Stomach (tissue), 19 donors: ENCODE results near the gene CHAF1B. TPM values are rescaled to one million over a fixed set of nuclear protein-coding genes. Genes with fewer than 3 reads are reported as not detected.
"Not testable (repeated sequence)": the region's sequence is repeated elsewhere in the genome, so short reads cannot be mapped to it uniquely, and the experiment has no call there.

Experiments used
- DNase-seq, 2 donors: peaks; one replicate each; pipeline versions ENCODE4 v3.0.0 to v3.0.0-alpha.2; 2013 to 2019
- H3K27ac ChIP-seq, 5 donors: fragments of 200-600 bp in 4 of 5; sonication (generic) in 4 of 5; one replicate each; pipeline ENCODE4 v1.5.1; 2013 to 2019; ENCODE audit warnings: mild to moderate bottlenecking in 1 of 5, moderate library complexity in 1 of 5
- H3K27me3 ChIP-seq, 3 donors: fragments of 200-600 bp; sonication (generic); one replicate each; pipeline ENCODE4 v1.5.1; 2017 to 2019; ENCODE audit warnings: mixed run types in 1 of 3
- H3K36me3 ChIP-seq, 4 donors: fragments of 200-600 bp; sonication (generic); 1 replicate in 3 of 4; 2 replicates in 1 of 4; pipeline ENCODE4 v1.5.1; 2016 to 2019
- H3K4me1 ChIP-seq, 4 donors: fragments of 200-600 bp; sonication (generic); one replicate each; pipeline ENCODE4 v1.5.1; 2016 to 2019
- H3K4me3 ChIP-seq, 4 donors: fragments of 200-600 bp; sonication (generic) in 3 of 4; one replicate each; pipeline ENCODE4 v1.5.1; 2016 to 2019; ENCODE audit warnings: mild to moderate bottlenecking in 1 of 4
- H3K9me3 ChIP-seq, 4 donors: fragments of 200-600 bp; sonication (generic); one replicate each; pipeline ENCODE4 v1.5.1; 2016 to 2019
- CTCF ChIP-seq, 7 experiments: fragments of 450-650 bp in 4 of 7; fragments of 200-600 bp in 3 of 7; sonication (generic) in 3 of 7; IDR thresholded peaks; one replicate each; pipeline ENCODE4 v1.5.1; 2016 to 2019; ENCODE audit warnings: antibody characterized with exemption in 7 of 7, control low read depth in 2 of 7, mild to moderate bottlenecking in 1 of 7
- EP300 ChIP-seq: sonication (generic); formaldehyde crosslinking; IDR thresholded peaks from one replicate; pipeline ENCODE4 v1.6.1; 2017; ENCODE audit warnings: antibody characterized with exemption
- POLR2A ChIP-seq, 4 donors: fragments of 450-650 bp; IDR thresholded peaks; one replicate each; pipeline ENCODE4 v1.6.1; 2016; ENCODE audit warnings: antibody characterized with exemption in 4 of 4, control low read depth in 2 of 4, mild to moderate bottlenecking in 1 of 4, moderate library complexity in 1 of 4
- POLR2AphosphoS5 ChIP-seq, 3 donors: sonication (generic); formaldehyde crosslinking; IDR thresholded peaks; one replicate each; pipeline ENCODE4 v1.6.1; 2016; ENCODE audit warnings: antibody characterized with exemption in 3 of 3
- WGBS, 5 donors: extraction: QIAGEN DNeasy Blood & Tissue Kit in 3 of 5; methylation state at CpG; one replicate each; pipeline versions ENCODE4 v1.1.5 to v1.1.7; 2013 to 2018; 5-methylcytosine and 5-hydroxymethylcytosine counted together
- intact Hi-C: fragments of 100-400 bp; cut with DNase I; formaldehyde crosslinking; loops from one replicate; pipeline ENCODE4 v1.15.1; 2023; ENCODE audit warnings: low total_unique reads
- long read RNA-seq, 10 donors: transcript quantifications; one replicate each; lab custom pipeline, GENCODE V29; 2026
- polyA plus RNA-seq, 3 donors: library from polyadenylated mRNA; stranded (reverse); fragments of 200-250 nt; gene quantifications; one replicate each; pipeline ENCODE4 v1.2.3, GENCODE V29; 2013
- total RNA-seq, 5 donors: library from RNA; depleted of rRNA; stranded (reverse); fragments of >200 nt; gene quantifications; one replicate each; pipeline versions ENCODE4 v1.1.0 to v1.2.3, GENCODE V29; 2014 to 2016
- donor health status: healthy with polysubstance abuse.
- donor health status: Bipolar disorder and iron deficiency.
- donor health status: healthy.

CHAF1B gene
- total RNA-seq, result 10 to 100 TPM in 1 of 5 donors, 1 to 10 TPM in 2, under 1 TPM in 2; 0.29 to 15.2 (median 1.3) TPM
- 1 to 10 TPM in 2 of 3 donors, under 1 TPM in 1; 0.76 to 1.8 (median 1.4) TPM for polyA plus RNA-seq
- long read RNA-seq, donor 1, full-length matches to known transcripts, result 2 of 2 reads
- long read RNA-seq, donor 1, partial matches to known transcripts, result 0 of 2 reads
- long read RNA-seq, donor 1, other reads (novel, unspliced or antisense), result 0 of 2 reads
- long read RNA-seq, donor 2, result 0 reads
- long read RNA-seq, donor 3, result 0 reads
- long read RNA-seq, donor 4, result 0 reads
- long read RNA-seq, donor 5, full-length matches to known transcripts, result 1 of 1 reads
- long read RNA-seq, donor 5, partial matches to known transcripts, result 0 of 1 reads
- long read RNA-seq, donor 5, other reads (novel, unspliced or antisense), result 0 of 1 reads
- long read RNA-seq, donor 6, full-length matches to known transcripts, result 3 of 3 reads
- long read RNA-seq, donor 6, partial matches to known transcripts, result 0 of 3 reads
- long read RNA-seq, donor 6, other reads (novel, unspliced or antisense), result 0 of 3 reads
- long read RNA-seq, donor 7, result 0 reads
- long read RNA-seq, donor 8, full-length matches to known transcripts, result 1 of 1 reads
- long read RNA-seq, donor 8, partial matches to known transcripts, result 0 of 1 reads
- long read RNA-seq, donor 8, other reads (novel, unspliced or antisense), result 0 of 1 reads
- long read RNA-seq, donor 9, full-length matches to known transcripts, result 1 of 6 reads
- long read RNA-seq, donor 9, partial matches to known transcripts, result 5 of 6 reads
- long read RNA-seq, donor 9, other reads (novel, unspliced or antisense), result 0 of 6 reads
- long read RNA-seq, donor 10, result 0 reads

- H3K27ac ChIP-seq, result peak within 1 kb of the TSS; percentile 43 to 85 (median 76)
These were observed at the start of gene CHAF1B for GRCh38 chr21:36385233-36386030. Gene CHAF1B (plus strand): TSS chr21:36385392. CDS start chr21:36386137, 745 bp downstream.

GRCh38 chr21:36337099-36337509 lies 48.1 kb upstream of the CHAF1B start:
- Histone ChIP-seq H3K4me1 (peaks cover 8 to 24% (median 14%) of the 10 kb centered on the region in 4 donors), H3K27me3 (no peaks in the 10 kb centered on the region), H3K36me3 (peaks cover 60 to 86% (median 83%) of the 10 kb centered on the region in 4 donors), H3K9me3 (no peaks in the 10 kb centered on the region), H3K27ac (no peak overlapping the region), H3K4me3 (no peak overlapping the region)
- no peak for DNase-seq
- intact Hi-C loops, result loop anchor here (10.0 kb wide), 1 partner anchor 192 kb away; no protein-coding TSS in a partner anchor
- TF ChIP-seq POLR2A (IDR thresholded peaks at IDR 0.05), result no peak
- TF ChIP-seq POLR2AphosphoS5 (IDR thresholded peaks at IDR 0.05), result no peak
- TF ChIP-seq CTCF (IDR thresholded peaks at IDR 0.05), result no peak
- TF ChIP-seq EP300, result no peak
- WGBS, 5 donors, result 77 to 92% (median 84%) methylated on average over 3 of the region's 3 CpGs

More at GRCh38 chr21:36385233-36386030, at the start of gene CHAF1B:
- peaks cover 0 to 23% (median 14%) of the 10 kb centered on the region in 4 donors for H3K4me1 ChIP-seq
- intact Hi-C loops, result no loop called here
- no peaks in the 10 kb centered on the region for H3K27me3 ChIP-seq
- 1 to 17% (median 2%) methylated on average over 6 to 77 of the region's 77 CpGs for WGBS, 5 donors
- peak; percentile 85 to 92 for DNase-seq
- H3K36me3 ChIP-seq, result no peaks in the 10 kb centered on the region
- H3K4me3 ChIP-seq, result peak within 1 kb of the TSS; percentile 76 to 82 (median 81)
- TF ChIP-seq POLR2AphosphoS5 (IDR thresholded peaks at IDR 0.05) (peak in 2 of 3 donors; percentile 40 to 76), EP300 (no peak)
- no peaks in the 10 kb centered on the region for H3K9me3 ChIP-seq

- Histone ChIP-seq H3K9me3 (no peaks in the 10 kb centered on the region), H3K4me3 (no peak overlapping the region), H3K27me3 (no peaks in the 10 kb centered on the region), H3K27ac (no peak overlapping the region), H3K36me3 (peaks cover 70 to 100% (median 97%) of the 10 kb centered on the region in 4 donors), H3K4me1 (peaks cover 0 to 9% (median 0%) of the 10 kb centered on the region in 4 donors)
- TF ChIP-seq POLR2AphosphoS5 (IDR thresholded peaks at IDR 0.05) (no peak), CTCF (IDR thresholded peaks at IDR 0.05) (no peak), EP300 (no peak), POLR2A (IDR thresholded peaks at IDR 0.05) (no peak)
- WGBS, 5 donors, result 94 to 99% (median 97%) methylated on average over 10 of the region's 10 CpGs
- DNase-seq, result no peak
- intact Hi-C loops, result loop anchor here (10.0 kb wide), 1 partner anchor 194 kb away; no protein-coding TSS in a partner anchor
These were observed 46.2 kb upstream of the CHAF1B start for GRCh38 chr21:36338975-36339374.

- peaks cover 65 to 100% (median 100%) of the 10 kb centered on the region in 4 donors for H3K36me3 ChIP-seq
- DNase-seq, H3K27me3 ChIP-seq, H3K9me3 ChIP-seq, H3K4me3 ChIP-seq, H3K27ac ChIP-seq, H3K4me1 ChIP-seq, intact Hi-C loops: not testable (repeated sequence)
- WGBS, 5 donors, result 93 to 97% (median 96%) methylated on average over 7 of the region's 7 CpGs
These were observed 42.6 kb upstream of the CHAF1B start for GRCh38 chr21:36342581-36342980.
